Activated CD4-positive, alpha-beta T cell treated with anti-CD3 and anti-CD28 coated beads for 36 hours (primary cell): ENCODE results near the gene LMOD1. TPM values are rescaled to one million over a fixed set of nuclear protein-coding genes. Genes with fewer than 3 reads are reported as not detected.
A peak's percentile ranks its signal among the peaks of the same experiment; 100 is the strongest.
"Not testable (repeated sequence)": the region's sequence is repeated elsewhere in the genome, so short reads cannot be mapped to it uniquely, and the experiment has no call there.

ENCODE experiments used
- ATAC-seq: fragments of 200-7000 bp; cut with Tn5 transposase; one replicate; pipeline ENCODE4 v1.10.0; 2021; ENCODE audit warnings: mild to moderate bottlenecking, moderate library complexity
- CTCF ChIA-PET: fragments of 350-600 bp; sonication (Branson Sonifier 250); formaldehyde crosslinking; loops from one replicate; lab custom pipeline; 2021; ENCODE audit warnings: antibody characterized with exemption; lab: Charles Lee
- POLR2A ChIA-PET: fragments of 350-600 bp; sonication (Branson Sonifier 250); formaldehyde crosslinking; loops from one replicate; lab custom pipeline; 2021; ENCODE audit warnings: antibody characterized with exemption, inconsistent platforms; lab: Charles Lee
- DNase-seq: peaks from one replicate; pipeline ENCODE4 v3.0.0-alpha.2; 2020
- H3K27ac Mint-ChIP-seq: one replicate; pipeline ENCODE4 v1.8.0; 2021; ENCODE audit warnings: mixed read lengths
- H3K27me3 Mint-ChIP-seq: one replicate; pipeline ENCODE4 v1.8.0; 2021; ENCODE audit warnings: mixed read lengths
- H3K36me3 Mint-ChIP-seq: one replicate; pipeline ENCODE4 v1.8.0; 2021; ENCODE audit warnings: low read depth, mixed read lengths
- H3K4me1 Mint-ChIP-seq: one replicate; pipeline ENCODE4 v1.8.0; 2021; ENCODE audit warnings: mixed read lengths
- H3K4me3 Mint-ChIP-seq: one replicate; pipeline ENCODE4 v1.8.0; 2021; ENCODE audit warnings: mild to moderate bottlenecking, moderate library complexity, mixed read lengths
- H3K9me3 Mint-ChIP-seq: one replicate; pipeline ENCODE4 v1.8.0; 2021; ENCODE audit warnings: low read depth, mixed read lengths
- intact Hi-C, 2 experiments: fragments of 100-400 bp; cut with DNase I in 1 of 2; cut with micrococcal nuclease in 1 of 2; formaldehyde crosslinking; loops; one replicate each; pipeline versions ENCODE4 v1.14.2 to v1.15.1; 2022 to 2024; cut with DNase I, micrococcal nuclease
- total RNA-seq, 2 experiments: library from RNA; stranded (reverse); gene quantifications; one replicate each; pipeline ENCODE4 v1.2.3, GENCODE V29; 2021

Gene LMOD1
- total RNA-seq, 2 experiments from 2014 or later = not detected

GRCh38 chr1:201949491-201949890 is 3.1 kb upstream of the LMOD1 start:
- H3K36me3 Mint-ChIP-seq = peaks cover under 1% of the 10 kb centered on the region
- CTCF ChIA-PET = interaction anchor here (1.2 kb wide), 1 partner anchor 54 kb away, joined by 5 read pairs; no protein-coding TSS in a partner anchor
- peaks cover 8% of the 10 kb centered on the region for H3K4me1 Mint-ChIP-seq
- H3K27me3 Mint-ChIP-seq = peaks cover 37% of the 10 kb centered on the region
- no peaks in the 10 kb centered on the region for H3K9me3 Mint-ChIP-seq
- H3K4me3 Mint-ChIP-seq = no peak overlapping the region
- DNase-seq = no peak
- H3K27ac Mint-ChIP-seq = no peak overlapping the region
- no peak for ATAC-seq
- intact Hi-C loops = no loop called here
- POLR2A ChIA-PET = interaction anchor here (0.7 kb wide), 1 partner anchor 143 kb away, joined by 3 read pairs; no protein-coding TSS in a partner anchor

DNA sequence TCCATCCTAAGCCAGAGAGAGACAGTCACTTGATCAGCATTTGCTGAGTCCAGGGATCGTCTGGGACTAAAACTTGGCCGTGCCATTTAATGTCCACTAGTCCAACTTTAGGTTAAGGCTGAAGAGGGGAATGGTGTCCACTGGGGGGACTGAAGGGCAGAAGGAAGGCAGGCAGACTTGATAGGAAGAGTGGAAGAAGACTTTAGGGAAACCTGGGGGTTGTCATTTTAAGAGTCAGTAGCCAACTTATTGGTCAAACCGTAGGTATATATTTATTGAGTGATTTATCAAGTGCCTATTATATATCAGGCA is 1.3 kb upstream of the LMOD1 start:
- H3K4me1 Mint-ChIP-seq = peaks cover 6% of the 10 kb centered on the region
- no peak overlapping the region for H3K4me3 Mint-ChIP-seq
- H3K36me3 Mint-ChIP-seq = no peaks in the 10 kb centered on the region
- ChIA-PET CTCF (interaction anchor here (1.1 kb wide), 1 partner anchor 52 kb away, joined by 5 read pairs; no protein-coding TSS in a partner anchor), POLR2A (no interaction called here)
- H3K27ac Mint-ChIP-seq = no peak overlapping the region
- ATAC-seq (no peak), DNase-seq (no peak)
- H3K27me3 Mint-ChIP-seq = peaks cover 47% of the 10 kb centered on the region
- intact Hi-C loops = no loop called here
- no peaks in the 10 kb centered on the region for H3K9me3 Mint-ChIP-seq

GRCh38 chr1:201945863-201946223 is 505 bp downstream of the LMOD1 start:
- CTCF ChIA-PET = interaction anchor here (0.7 to 2.0 kb wide), 7 partner anchors 18 to 818 kb away, joined by 3 to 10 read pairs (median 3); no protein-coding TSS in a partner anchor
- intact Hi-C loops = no loop called here
- Mint-ChIP-seq H3K27me3 (peaks cover 47% of the 10 kb centered on the region), H3K27ac (no peak overlapping the region), H3K36me3 (no peaks in the 10 kb centered on the region), H3K9me3 (no peaks in the 10 kb centered on the region), H3K4me1 (peaks cover 6% of the 10 kb centered on the region), H3K4me3 (no peak overlapping the region)
- DNase-seq (no peak), ATAC-seq (no peak)
- POLR2A ChIA-PET = interaction anchor here (1.4 kb wide), 1 partner anchor 9 kb away, joined by 3 read pairs; the partner anchor contains the start of gene TIMM17A

GRCh38 chr1:201945157-201945556 is 1.2 kb downstream of the LMOD1 start:
- H3K4me1 Mint-ChIP-seq = peaks cover 6% of the 10 kb centered on the region
- ChIA-PET POLR2A (interaction anchor here (0.6 kb wide), 1 partner anchor 108 kb away, joined by 3 read pairs; no protein-coding TSS in a partner anchor), CTCF (interaction anchor here (0.7 to 2.0 kb wide), 7 partner anchors 19 to 299 kb away, joined by 3 to 10 read pairs (median 3); no protein-coding TSS in a partner anchor)
- intact Hi-C loops = no loop called here
- H3K9me3 Mint-ChIP-seq = no peaks in the 10 kb centered on the region
- peaks cover 47% of the 10 kb centered on the region for H3K27me3 Mint-ChIP-seq
- no peaks in the 10 kb centered on the region for H3K36me3 Mint-ChIP-seq
- no peak overlapping the region for H3K27ac Mint-ChIP-seq
- ATAC-seq (no peak), DNase-seq (peak; percentile 17)
- H3K4me3 Mint-ChIP-seq = no peak overlapping the region

DNA sequence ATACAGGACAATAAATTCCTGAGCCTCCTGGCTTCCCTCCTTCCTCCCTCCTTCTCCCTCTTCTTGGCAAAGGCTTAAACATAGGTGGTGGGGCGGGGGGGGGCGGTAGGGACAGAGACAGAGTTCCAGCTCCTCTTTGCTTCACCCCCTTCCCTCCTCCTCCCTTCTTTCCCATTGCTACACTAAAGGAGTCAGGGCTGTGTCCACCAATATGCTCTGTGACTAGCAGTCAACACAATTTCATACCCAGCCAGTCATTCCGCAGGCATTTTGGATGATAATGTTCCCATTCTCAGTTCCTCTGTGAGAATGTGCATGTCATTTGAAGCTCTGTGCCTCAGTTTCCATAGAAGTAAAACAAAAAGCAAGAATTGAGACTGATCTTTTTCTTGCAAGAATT is 1.7 kb downstream of the LMOD1 start:
- no peaks in the 10 kb centered on the region for H3K36me3 Mint-ChIP-seq
- H3K27me3 Mint-ChIP-seq = peaks cover 47% of the 10 kb centered on the region
- DNase-seq (no peak), ATAC-seq (no peak)
- H3K4me3 Mint-ChIP-seq = no peak overlapping the region
- intact Hi-C loops = no loop called here
- ChIA-PET CTCF (interaction anchor here (1.0 to 2.0 kb wide), 2 partner anchors 48 to 51 kb away, joined by 3 to 10 read pairs; no protein-coding TSS in a partner anchor), POLR2A (no interaction called here)
- no peak overlapping the region for H3K27ac Mint-ChIP-seq
- no peaks in the 10 kb centered on the region for H3K9me3 Mint-ChIP-seq
- H3K4me1 Mint-ChIP-seq = peaks cover 6% of the 10 kb centered on the region

DNA sequence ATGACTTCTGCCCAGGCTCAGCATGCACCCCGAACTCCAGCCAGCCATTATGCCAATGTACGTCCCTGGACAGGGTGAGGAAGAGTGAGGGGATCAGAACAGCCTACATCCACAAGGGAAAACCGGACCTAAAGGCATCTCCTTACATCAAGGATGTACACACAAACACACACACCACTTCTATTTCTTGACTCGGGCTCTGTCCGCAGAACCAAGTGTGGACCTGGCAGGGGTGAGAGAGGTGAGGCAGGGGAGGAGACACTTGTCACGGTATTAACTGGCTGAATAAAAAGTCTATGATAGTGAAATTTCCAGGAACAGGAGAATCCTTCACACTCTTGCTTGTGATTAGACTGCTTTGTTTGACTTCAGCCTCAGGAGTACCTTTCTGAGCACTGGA is 2.3 kb downstream of the LMOD1 start:
- ChIA-PET CTCF (interaction anchor here (1.0 to 2.0 kb wide), 2 partner anchors 48 to 50 kb away, joined by 3 to 10 read pairs; no protein-coding TSS in a partner anchor), POLR2A (no interaction called here)
- H3K27me3 Mint-ChIP-seq = peaks cover 45% of the 10 kb centered on the region
- peaks cover 6% of the 10 kb centered on the region for H3K4me1 Mint-ChIP-seq
- DNase-seq (no peak), ATAC-seq (no peak)
- H3K4me3 Mint-ChIP-seq = no peak overlapping the region
- intact Hi-C loops = no loop called here
- no peaks in the 10 kb centered on the region for H3K9me3 Mint-ChIP-seq
- no peak overlapping the region for H3K27ac Mint-ChIP-seq
- no peaks in the 10 kb centered on the region for H3K36me3 Mint-ChIP-seq

GRCh38 chr1:201942129-201942495 is 4.2 kb downstream of the LMOD1 start:
- Mint-ChIP-seq H3K9me3 (no peaks in the 10 kb centered on the region), H3K36me3 (no peaks in the 10 kb centered on the region), H3K4me3 (no peak overlapping the region), H3K27ac (no peak overlapping the region), H3K27me3 (peaks cover 34% of the 10 kb centered on the region), H3K4me1 (peaks cover 6% of the 10 kb centered on the region)
- CTCF ChIA-PET = interaction anchor here (0.7 to 1.3 kb wide), 2 partner anchors 46 to 113 kb away, joined by 3 to 4 read pairs; partner anchors contain the start of gene IPO9
- intact Hi-C loops = no loop called here
- no peak for DNase-seq
- ATAC-seq = no peak
- POLR2A ChIA-PET = no interaction called here

GRCh38 chr1:201941420-201942128 is 4.8 kb downstream of the LMOD1 start:
- Mint-ChIP-seq H3K9me3 (no peaks in the 10 kb centered on the region), H3K27ac (no peak overlapping the region), H3K4me1 (peaks cover 6% of the 10 kb centered on the region), H3K27me3 (peaks cover 28% of the 10 kb centered on the region), H3K36me3 (no peaks in the 10 kb centered on the region), H3K4me3 (no peak overlapping the region)
- CTCF ChIA-PET = interaction anchor here (0.7 to 1.3 kb wide), 2 partner anchors 46 to 112 kb away, joined by 3 to 4 read pairs; partner anchors contain the start of gene IPO9
- intact Hi-C loops = no loop called here
- POLR2A ChIA-PET = no interaction called here
- ATAC-seq (no peak), DNase-seq (no peak)

- DNase-seq, H3K27ac Mint-ChIP-seq, CTCF ChIA-PET, POLR2A ChIA-PET, H3K36me3 Mint-ChIP-seq, intact Hi-C loops, ATAC-seq, H3K4me1 Mint-ChIP-seq, H3K4me3 Mint-ChIP-seq, H3K9me3 Mint-ChIP-seq: not testable (repeated sequence)
- H3K27me3 Mint-ChIP-seq = peaks cover 20% of the 10 kb centered on the region
Observed at GRCh38 chr1:201940316-201940715, 6.0 kb downstream of the LMOD1 start.

DNA sequence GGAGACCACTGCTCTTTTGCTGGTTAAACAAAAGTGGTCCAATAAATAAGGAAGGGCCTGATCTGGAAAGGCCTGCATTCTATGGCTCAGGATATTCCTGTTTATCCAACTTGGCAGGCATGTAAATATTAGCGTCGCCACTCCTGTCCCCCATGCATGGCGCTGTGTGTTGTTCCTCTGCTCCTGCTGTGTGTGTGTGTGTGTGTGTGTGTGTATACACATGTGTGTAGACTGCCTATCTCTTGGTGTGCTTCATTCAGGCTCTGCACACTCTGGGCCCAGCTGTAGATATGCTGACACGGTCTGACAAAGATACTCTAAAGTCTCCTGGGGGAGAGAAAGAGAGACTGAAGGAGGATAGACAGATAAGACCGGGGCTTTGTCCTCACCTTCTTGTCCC is 6.8 kb downstream of the LMOD1 start:
- DNase-seq = no peak
- intact Hi-C loops = no loop called here
- ChIA-PET CTCF (no interaction called here), POLR2A (no interaction called here)
- no peak for ATAC-seq
- Mint-ChIP-seq H3K27ac (no peak overlapping the region), H3K9me3 (no peaks in the 10 kb centered on the region), H3K4me1 (no peaks in the 10 kb centered on the region), H3K36me3 (no peaks in the 10 kb centered on the region), H3K27me3 (peaks cover 17% of the 10 kb centered on the region), H3K4me3 (no peak overlapping the region)

DNA sequence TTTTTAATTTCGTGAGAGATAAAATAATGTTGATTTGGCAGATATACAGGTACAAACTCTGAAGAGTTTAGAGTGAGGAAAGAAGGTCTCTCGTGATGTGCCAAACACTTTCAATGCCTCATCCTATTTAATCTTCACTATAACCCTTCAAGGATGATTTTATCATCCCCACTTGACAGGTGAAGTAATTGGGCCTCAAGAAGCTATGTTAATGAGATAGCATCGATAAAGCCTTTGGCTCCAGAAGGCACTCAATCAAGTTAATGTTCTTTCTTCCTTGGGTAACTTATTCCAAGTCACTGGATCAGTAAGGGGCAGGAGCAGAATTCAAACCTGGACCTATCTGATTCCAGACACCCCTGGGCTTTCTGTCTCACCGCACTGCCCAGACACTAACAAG is 7.2 kb downstream of the LMOD1 start:
- intact Hi-C loops = no loop called here
- Mint-ChIP-seq H3K4me3 (no peak overlapping the region), H3K27ac (no peak overlapping the region), H3K36me3 (no peaks in the 10 kb centered on the region), H3K27me3 (peaks cover 16% of the 10 kb centered on the region), H3K4me1 (no peaks in the 10 kb centered on the region), H3K9me3 (no peaks in the 10 kb centered on the region)
- ChIA-PET POLR2A (interaction anchor here (0.7 kb wide), 1 partner anchor 94 kb away, joined by 3 read pairs; no protein-coding TSS in a partner anchor), CTCF (no interaction called here)
- ATAC-seq (no peak), DNase-seq (no peak)
